ENCODE measurements around the gene MTAP.

Gene MTAP

DNA sequence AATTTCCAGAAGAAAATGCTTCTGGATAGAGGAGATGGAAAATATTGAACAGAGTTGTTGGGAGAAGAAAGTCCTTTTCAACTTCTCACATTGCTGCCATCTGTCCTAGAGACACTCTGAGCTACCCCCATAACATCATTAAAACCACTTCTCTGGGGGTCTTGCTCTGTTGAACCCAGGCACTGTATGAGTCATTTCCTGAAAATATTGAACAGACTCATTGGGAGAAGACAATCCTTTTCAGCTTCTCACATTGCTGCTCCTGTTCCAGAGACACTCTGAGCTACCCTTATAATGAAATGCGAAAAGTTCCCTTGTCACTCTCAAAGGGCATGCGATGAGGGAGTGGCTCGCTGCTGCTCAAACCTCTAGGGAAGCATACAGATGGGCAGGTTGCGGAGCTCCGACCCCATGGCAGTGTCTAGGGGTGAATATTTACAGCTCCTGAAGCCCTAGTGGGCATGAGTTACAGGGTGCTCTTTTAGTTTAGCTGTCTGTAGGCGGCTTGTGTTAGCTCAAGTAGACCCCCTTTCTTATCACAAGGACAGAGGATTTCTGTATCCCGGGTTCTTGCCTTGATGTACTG lies 101.0 kb downstream of the MTAP start:
- POLR2A ChIA-PET = no interaction called here
- no peak for DNase-seq (ENCODE audit: extremely low spot score)
- CTCF ChIA-PET = interaction anchor here (1.3 kb wide), 1 partner anchor 40 kb away, joined by 3 read pairs; no protein-coding TSS in a partner anchor
- TF ChIP-seq, protein P1, sequence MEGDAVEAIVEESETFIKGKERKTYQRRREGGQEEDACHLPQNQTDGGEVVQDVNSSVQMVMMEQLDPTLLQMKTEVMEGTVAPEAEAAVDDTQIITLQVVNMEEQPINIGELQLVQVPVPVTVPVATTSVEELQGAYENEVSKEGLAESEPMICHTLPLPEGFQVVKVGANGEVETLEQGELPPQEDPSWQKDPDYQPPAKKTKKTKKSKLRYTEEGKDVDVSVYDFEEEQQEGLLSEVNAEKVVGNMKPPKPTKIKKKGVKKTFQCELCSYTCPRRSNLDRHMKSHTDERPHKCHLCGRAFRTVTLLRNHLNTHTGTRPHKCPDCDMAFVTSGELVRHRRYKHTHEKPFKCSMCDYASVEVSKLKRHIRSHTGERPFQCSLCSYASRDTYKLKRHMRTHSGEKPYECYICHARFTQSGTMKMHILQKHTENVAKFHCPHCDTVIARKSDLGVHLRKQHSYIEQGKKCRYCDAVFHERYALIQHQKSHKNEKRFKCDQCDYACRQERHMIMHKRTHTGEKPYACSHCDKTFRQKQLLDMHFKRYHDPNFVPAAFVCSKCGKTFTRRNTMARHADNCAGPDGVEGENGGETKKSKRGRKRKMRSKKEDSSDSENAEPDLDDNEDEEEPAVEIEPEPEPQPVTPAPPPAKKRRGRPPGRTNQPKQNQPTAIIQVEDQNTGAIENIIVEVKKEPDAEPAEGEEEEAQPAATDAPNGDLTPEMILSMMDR (IDR thresholded peaks at IDR 0.05; ENCODE audit: control extremely low read depth, extremely low read depth, low read depth, missing control alignments) = no peak

DNA sequence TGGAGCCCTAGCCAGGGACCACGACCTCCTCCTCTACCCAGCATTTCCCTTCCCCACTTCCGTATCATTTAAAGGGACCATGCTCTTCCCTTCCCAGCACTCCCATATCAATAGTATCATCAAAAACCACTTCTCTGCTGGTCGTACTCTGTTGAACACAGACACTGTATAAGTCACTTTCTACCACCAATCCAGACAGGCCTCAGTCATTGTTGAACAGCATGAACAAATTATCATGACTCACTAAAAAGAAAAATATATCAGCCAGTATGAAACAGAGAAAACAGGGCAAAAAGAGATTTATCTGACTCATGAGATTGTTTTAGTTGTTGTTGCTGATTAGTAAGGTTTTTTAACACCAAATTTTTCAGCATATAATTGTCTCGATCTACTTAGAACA lies 101.9 kb downstream of the MTAP start:
- ChIA-PET POLR2A (no interaction called here), CTCF (interaction anchor here (0.6 to 1.4 kb wide), 4 partner anchors 8 to 41 kb away, joined by 3 read pairs; no protein-coding TSS in a partner anchor)
- TF ChIP-seq, protein P1 (IDR thresholded peaks at IDR 0.05; ENCODE audit: control extremely low read depth, extremely low read depth, low read depth, missing control alignments) = no peak
- DNase-seq (ENCODE audit: extremely low spot score) = no peak

DNA sequence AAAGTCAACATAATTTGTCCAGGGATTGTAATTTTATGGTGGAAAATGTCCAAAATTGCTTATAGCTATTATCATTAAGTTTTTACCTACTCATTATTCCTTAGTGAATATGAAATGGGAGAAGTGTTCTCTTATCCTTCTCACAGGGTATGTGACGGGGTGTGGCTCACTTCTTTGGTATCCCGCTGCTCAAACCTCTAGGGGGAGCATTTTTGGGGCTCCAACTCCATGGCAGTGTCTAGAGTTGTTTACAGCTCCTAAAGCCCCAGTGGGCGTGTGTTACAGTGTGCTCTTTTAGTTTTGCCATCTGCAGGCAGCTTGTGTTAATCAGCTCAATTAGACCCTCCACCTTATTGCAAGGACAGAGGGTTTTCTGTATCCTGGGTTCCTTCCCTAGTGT lies 102.3 kb downstream of the MTAP start:
- POLR2A ChIA-PET = no interaction called here
- no peak for DNase-seq (ENCODE audit: extremely low spot score)
- CTCF ChIA-PET = interaction anchor here (0.6 to 1.4 kb wide), 3 partner anchors 8 to 21 kb away, joined by 3 read pairs; no protein-coding TSS in a partner anchor
- TF ChIP-seq, protein P1 (IDR thresholded peaks at IDR 0.05; ENCODE audit: control extremely low read depth, extremely low read depth, low read depth, missing control alignments) = no peak

DNA sequence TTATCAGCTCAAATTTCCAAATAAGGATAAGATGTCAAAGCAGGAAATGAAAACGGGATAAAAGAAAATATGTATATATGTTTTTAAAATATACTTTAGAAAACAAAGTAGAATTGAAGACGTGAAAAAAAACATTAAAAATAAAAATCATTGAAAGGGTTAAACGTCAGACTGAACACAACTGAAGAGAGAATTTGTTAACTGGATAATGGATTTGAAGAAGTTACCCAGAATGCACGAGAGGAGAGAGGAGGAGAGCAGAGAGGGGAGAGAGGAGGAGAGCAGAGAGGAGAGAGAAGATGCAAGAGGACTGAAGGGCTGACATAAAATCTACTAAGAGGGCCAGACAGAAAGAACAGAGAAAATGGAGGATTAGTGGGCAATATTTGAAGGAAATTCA lies 103.8 kb downstream of the MTAP start:
- no peak for DNase-seq (ENCODE audit: extremely low spot score)
- ChIA-PET CTCF (no interaction called here), POLR2A (no interaction called here)
- TF ChIP-seq, protein P1 (IDR thresholded peaks at IDR 0.05; ENCODE audit: control extremely low read depth, extremely low read depth, low read depth, missing control alignments) = no peak

DNA sequence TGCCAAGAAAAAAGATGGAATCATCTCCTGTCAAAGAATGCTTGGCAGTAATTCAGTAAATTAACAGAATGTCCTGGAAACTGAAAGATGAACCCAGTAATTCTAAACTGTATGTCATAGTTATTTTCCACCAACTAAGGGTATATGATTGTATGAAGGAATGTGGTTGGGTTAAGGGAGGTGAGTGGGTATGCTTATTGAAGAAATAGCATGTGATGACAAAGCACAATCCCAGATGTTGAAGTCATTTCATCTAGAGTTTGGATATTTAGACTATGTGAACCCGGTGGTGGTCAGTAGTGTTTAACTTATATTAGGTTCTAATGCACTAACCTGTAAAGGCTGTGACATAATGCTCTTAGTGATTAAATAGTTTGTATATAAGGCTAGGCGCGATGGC lies 104.4 kb downstream of the MTAP start:
- no peak for DNase-seq (ENCODE audit: extremely low spot score)
- POLR2A ChIA-PET = no interaction called here
- CTCF ChIA-PET = no interaction called here
- TF ChIP-seq, protein P1 (IDR thresholded peaks at IDR 0.05; ENCODE audit: control extremely low read depth, extremely low read depth, low read depth, missing control alignments) = no peak

DNA sequence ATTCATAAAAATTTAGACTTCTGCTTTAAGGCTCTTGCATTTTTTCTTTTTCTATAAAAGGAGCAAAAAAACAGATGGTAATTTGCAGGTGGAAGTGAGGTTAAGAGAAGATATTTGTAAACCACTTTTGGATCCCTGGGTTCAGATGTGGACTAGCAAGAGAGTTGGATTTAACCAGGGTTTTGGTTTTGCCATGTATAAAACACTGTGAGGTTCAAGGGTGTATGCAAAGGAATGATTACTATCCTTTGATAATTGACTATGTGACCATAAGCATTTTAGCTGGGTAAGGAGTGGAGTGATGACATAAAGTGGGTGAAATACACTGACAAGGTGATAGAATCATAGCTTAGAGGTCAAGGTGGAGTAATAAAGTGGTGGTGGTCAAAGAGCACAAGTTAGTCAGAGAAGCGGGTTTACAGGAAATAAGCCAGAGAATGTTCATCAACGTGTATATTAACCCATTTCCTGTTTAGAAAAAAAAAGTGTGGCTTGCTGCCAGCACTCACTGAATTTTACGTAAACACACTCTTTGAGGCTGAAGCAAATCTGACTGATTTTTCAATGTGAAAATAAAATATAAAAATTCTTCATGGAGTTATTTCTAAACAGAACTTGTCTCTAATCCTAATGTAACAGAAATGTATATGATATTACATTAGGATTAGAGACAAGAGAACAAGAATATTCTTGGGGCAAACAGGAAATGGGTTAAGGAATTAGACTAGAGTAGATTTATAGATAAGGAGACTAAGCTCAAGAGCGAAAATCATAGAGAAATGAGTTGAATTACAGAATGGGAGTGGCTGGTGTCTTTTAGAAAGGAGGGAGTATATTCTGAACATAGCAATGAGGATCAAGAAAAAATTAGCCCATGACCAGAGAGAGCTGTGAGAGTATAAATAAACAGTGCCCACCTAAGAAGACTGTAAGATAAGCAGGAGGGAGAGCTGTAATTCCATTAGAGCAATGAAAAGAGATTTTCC lies 117.2 kb downstream of the MTAP start:
- TF ChIP-seq, protein P1 (IDR thresholded peaks at IDR 0.05; ENCODE audit: control extremely low read depth, extremely low read depth, low read depth, missing control alignments) = no peak
- ChIA-PET POLR2A (no interaction called here), CTCF (interaction anchor here (0.7 to 1.4 kb wide), 3 partner anchors 8 to 15 kb away, joined by 3 to 4 read pairs (median 3); no protein-coding TSS in a partner anchor)
- DNase-seq (ENCODE audit: extremely low spot score) = no peak

Measured in GM10248 (cell line).